Muscle of leg (tissue), 11 donors: ENCODE measurements around the gene NBAS. TPM values are rescaled to one million over a fixed set of nuclear protein-coding genes. Genes with fewer than 3 reads are reported as not detected.

Source experiments
- DNase-seq: peaks from one replicate; pipeline ENCODE4 v3.0.0; 2013
- H3K27ac ChIP-seq: one replicate; pipeline ENCODE4 v1.5.1; 2013; ENCODE audit warnings: mild to moderate bottlenecking, low read length, control low read depth
- H3K27me3 ChIP-seq: one replicate; pipeline ENCODE4 v1.6.1; 2013; ENCODE audit warnings: low read length; ENCODE audit not compliant: control insufficient read depth, insufficient read depth
- H3K36me3 ChIP-seq: one replicate; pipeline ENCODE4 v1.6.1; 2013; ENCODE audit warnings: low read length; ENCODE audit not compliant: control insufficient read depth, insufficient read depth
- H3K4me1 ChIP-seq: one replicate; pipeline ENCODE4 v1.6.1; 2013; ENCODE audit warnings: low read length; ENCODE audit not compliant: control insufficient read depth, insufficient read depth
- H3K4me3 ChIP-seq: one replicate; pipeline ENCODE4 v1.5.1; 2013; ENCODE audit warnings: low read length, control low read depth
- H3K9me3 ChIP-seq: replicated peaks from 2 replicates; pipeline ENCODE4 v1.6.1; 2013; ENCODE audit warnings: low read depth, low read length; ENCODE audit not compliant: control insufficient read depth
- WGBS: methylation state at CpG from one replicate; pipeline ENCODE4 v1.1.5; 2013; ENCODE audit warnings: missing lambda C conversion rate; ENCODE audit not compliant: insufficient coverage; 5-methylcytosine and 5-hydroxymethylcytosine counted together
- polyA plus RNA-seq, 8 donors: library from polyadenylated mRNA; unstranded; fragments of 120-200 nt; gene quantifications; one replicate each; pipeline versions ENCODE4 v1.2.1 to v1.2.3, GENCODE V29; 2013; ENCODE audit warnings: inconsistent platforms in 1 of 8, low replicate concordance in 1 of 8; ENCODE audit not compliant: insufficient read length in 8 of 8, insufficient read depth in 1 of 8
- total RNA-seq: library from RNA; stranded (reverse); fragments of 120-200 nt; gene quantifications from one replicate; pipeline ENCODE4 v1.2.4, GENCODE V29; 2013

Gene NBAS
- total and polyA plus RNA-seq, 9 donors = 33.3 to 57.5 (median 36.1) TPM

- no peak for DNase-seq
- Histone ChIP-seq H3K27ac (no peak overlapping the region), H3K36me3 (peaks cover 15% of the 10 kb centered on the region), H3K4me3 (no peak overlapping the region), H3K9me3 (no peaks in the 10 kb centered on the region), H3K27me3 (no peaks in the 10 kb centered on the region), H3K4me1 (no peaks in the 10 kb centered on the region)
Observed at GRCh38 chr2:15377202-15377601, 183.9 kb downstream of the NBAS start.

GRCh38 chr2:15372019-15372418 lies 189.1 kb downstream of the NBAS start:
- no peaks in the 10 kb centered on the region for H3K9me3 ChIP-seq
- H3K4me1 ChIP-seq = no peaks in the 10 kb centered on the region
- WGBS = no CpG with 5 or more reads among the region's 1 CpG
- peaks cover 16% of the 10 kb centered on the region for H3K36me3 ChIP-seq
- no peak overlapping the region for H3K4me3 ChIP-seq
- H3K27me3 ChIP-seq = no peaks in the 10 kb centered on the region
- DNase-seq = no peak
- no peak overlapping the region for H3K27ac ChIP-seq

GRCh38 chr2:15369129-15369528 lies 192.0 kb downstream of the NBAS start:
- H3K36me3 ChIP-seq = peaks cover 17% of the 10 kb centered on the region
- WGBS = no CpG with 5 or more reads among the region's 2 CpGs
- H3K9me3 ChIP-seq = no peaks in the 10 kb centered on the region
- no peak overlapping the region for H3K4me3 ChIP-seq
- H3K27me3 ChIP-seq = no peaks in the 10 kb centered on the region
- no peaks in the 10 kb centered on the region for H3K4me1 ChIP-seq
- DNase-seq = no peak
- H3K27ac ChIP-seq = no peak overlapping the region

GRCh38 chr2:15367715-15368114 lies 193.4 kb downstream of the NBAS start:
- DNase-seq = no peak
- no peak overlapping the region for H3K27ac ChIP-seq
- WGBS = no CpG with 5 or more reads among the region's 2 CpGs
- no peak overlapping the region for H3K4me3 ChIP-seq
- H3K4me1 ChIP-seq = no peaks in the 10 kb centered on the region
- no peaks in the 10 kb centered on the region for H3K27me3 ChIP-seq
- H3K9me3 ChIP-seq = no peaks in the 10 kb centered on the region
- peaks cover 11% of the 10 kb centered on the region for H3K36me3 ChIP-seq

GRCh38 chr2:15367205-15367604 lies 193.9 kb downstream of the NBAS start:
- peaks cover 11% of the 10 kb centered on the region for H3K36me3 ChIP-seq
- DNase-seq = no peak
- no peaks in the 10 kb centered on the region for H3K4me1 ChIP-seq
- no peak overlapping the region for H3K27ac ChIP-seq
- no peak overlapping the region for H3K4me3 ChIP-seq
- no peaks in the 10 kb centered on the region for H3K9me3 ChIP-seq
- no peaks in the 10 kb centered on the region for H3K27me3 ChIP-seq
- WGBS = no CpG with 5 or more reads among the region's 3 CpGs

GRCh38 chr2:15365411-15365810 lies 195.7 kb downstream of the NBAS start:
- H3K9me3 ChIP-seq = no peaks in the 10 kb centered on the region
- H3K36me3 ChIP-seq = peaks cover 8% of the 10 kb centered on the region
- H3K4me3 ChIP-seq = no peak overlapping the region
- H3K4me1 ChIP-seq = no peaks in the 10 kb centered on the region
- no peak overlapping the region for H3K27ac ChIP-seq
- no peak for DNase-seq
- 0% methylated on average over 1 of the region's 2 CpGs for WGBS
- H3K27me3 ChIP-seq = no peaks in the 10 kb centered on the region

GRCh38 chr2:15364561-15364960 lies 196.6 kb downstream of the NBAS start:
- 86% methylated on average over 1 of the region's 2 CpGs for WGBS
- no peaks in the 10 kb centered on the region for H3K4me1 ChIP-seq
- DNase-seq = no peak
- H3K4me3 ChIP-seq = no peak overlapping the region
- no peaks in the 10 kb centered on the region for H3K9me3 ChIP-seq
- no peak overlapping the region for H3K27ac ChIP-seq
- no peaks in the 10 kb centered on the region for H3K27me3 ChIP-seq
- peaks cover 5% of the 10 kb centered on the region for H3K36me3 ChIP-seq

GRCh38 chr2:15363734-15364133 lies 197.4 kb downstream of the NBAS start:
- Histone ChIP-seq H3K36me3 (peaks cover 5% of the 10 kb centered on the region), H3K27me3 (no peaks in the 10 kb centered on the region), H3K9me3 (no peaks in the 10 kb centered on the region), H3K4me1 (no peaks in the 10 kb centered on the region), H3K4me3 (no peak overlapping the region), H3K27ac (no peak overlapping the region)
- 67% methylated on average over 1 of the region's 3 CpGs for WGBS
- no peak for DNase-seq

- Histone ChIP-seq H3K9me3 (no peaks in the 10 kb centered on the region), H3K27me3 (no peaks in the 10 kb centered on the region), H3K4me3 (no peak overlapping the region), H3K4me1 (no peaks in the 10 kb centered on the region), H3K27ac (no peak overlapping the region), H3K36me3 (peaks cover 6% of the 10 kb centered on the region)
- no peak for DNase-seq
Observed at GRCh38 chr2:15363142-15363541, 198.0 kb downstream of the NBAS start.

- DNase-seq = no peak
- H3K27ac ChIP-seq = no peak overlapping the region
- H3K9me3 ChIP-seq = no peaks in the 10 kb centered on the region
- no peaks in the 10 kb centered on the region for H3K4me1 ChIP-seq
- no peaks in the 10 kb centered on the region for H3K27me3 ChIP-seq
- peaks cover 9% of the 10 kb centered on the region for H3K36me3 ChIP-seq
- no peak overlapping the region for H3K4me3 ChIP-seq
- no CpG with 5 or more reads among the region's 5 CpGs for WGBS
Observed at GRCh38 chr2:15359716-15360531, 201.2 kb downstream of the NBAS start.

- H3K4me1 ChIP-seq = peaks cover 3% of the 10 kb centered on the region
- no peaks in the 10 kb centered on the region for H3K27me3 ChIP-seq
- no peak overlapping the region for H3K4me3 ChIP-seq
- DNase-seq = no peak
- 95% methylated on average over 4 of the region's 5 CpGs for WGBS
- H3K36me3 ChIP-seq = peaks cover 11% of the 10 kb centered on the region
- H3K27ac ChIP-seq = no peak overlapping the region
- no peaks in the 10 kb centered on the region for H3K9me3 ChIP-seq
Observed at GRCh38 chr2:15357922-15358321, 203.2 kb downstream of the NBAS start.
